IMR-90 (cell line): ENCODE data around the gene RNF145. TPM values are rescaled to one million over a fixed set of nuclear protein-coding genes. Genes with fewer than 3 reads are reported as not detected.

ENCODE experiments used
- ATAC-seq: fragments of 200-7000 bp; cut with Tn5 transposase; 2 replicates; pipeline ENCODE4 v1.9.1; 2020; ENCODE audit warnings: low read depth, mild to moderate bottlenecking, moderate library complexity
- BruUV-seq: library from RNA; stranded (reverse); fragments of 400-500 nt; replicated peaks from 2 replicates; lab custom pipeline; 2021; lab: Mats Ljungman, UMichigan
- CTCF ChIA-PET: fragments of 300-600 bp; formaldehyde crosslinking; extraction: SDS; loops from one replicate; lab custom pipeline; 2021; ENCODE audit warnings: antibody characterized with exemption; lab: Yijun Ruan, JAX
- POLR2A ChIA-PET: fragments of 300-600 bp; sonication (Branson Sonifier 250); formaldehyde crosslinking; loops from one replicate; lab custom pipeline; 2022; ENCODE audit warnings: antibody characterized with exemption; ENCODE audit not compliant: unreplicated experiment; lab: Charles Lee
- DNase-seq: peaks from one replicate; pipeline ENCODE4 v3.0.0; 2013
- H2AFZ ChIP-seq: replicated peaks from 2 replicates; pipeline ENCODE3; 2013; ENCODE audit warnings: low read length, mild to moderate bottlenecking; ENCODE audit not compliant: poor library complexity
- H2AK5ac ChIP-seq: 2 replicates; pipeline ENCODE4 v1.6.1; 2013; ENCODE audit warnings: low read depth, low read length, inconsistent platforms
- H2AK9ac ChIP-seq: replicated peaks from 2 replicates; pipeline ENCODE3; 2013; ENCODE audit warnings: mild to moderate bottlenecking, low read depth, low read length, moderate library complexity; ENCODE audit not compliant: poor library complexity
- H2BK120ac ChIP-seq: 2 replicates; pipeline ENCODE4 v1.6.1; 2013; ENCODE audit warnings: low read depth, low read length, inconsistent platforms
- H2BK15ac ChIP-seq: 3 replicates; pipeline ENCODE4 v1.6.1; 2013; ENCODE audit warnings: low read depth, low read length, inconsistent platforms
- H2BK20ac ChIP-seq: 2 replicates; pipeline ENCODE4 v1.6.1; 2013; ENCODE audit warnings: low read depth, mild to moderate bottlenecking, inconsistent platforms, low read length, moderate library complexity
- H2BK5ac ChIP-seq: 2 replicates; pipeline ENCODE4 v1.6.1; 2013; ENCODE audit warnings: mild to moderate bottlenecking, low read depth, low read length, inconsistent platforms; ENCODE audit not compliant: poor library complexity, severe bottlenecking
- H3K14ac ChIP-seq: replicated peaks from 2 replicates; pipeline ENCODE4 v1.6.1; 2013; ENCODE audit warnings: low read depth, low read length, inconsistent platforms
- H3K18ac ChIP-seq: 2 replicates; pipeline ENCODE4 v1.6.1; 2013; ENCODE audit warnings: low read depth, low read length, control low read depth
- H3K23ac ChIP-seq: 2 replicates; pipeline ENCODE4 v1.6.1; 2013; ENCODE audit warnings: low read depth, low read length, inconsistent platforms
- H3K27ac ChIP-seq: 2 replicates; pipeline ENCODE4 v1.5.1; 2013; ENCODE audit warnings: mild to moderate bottlenecking, control low read depth, low read length; ENCODE audit not compliant: insufficient read depth
- H3K27me3 ChIP-seq: 2 replicates; pipeline ENCODE4 v1.6.1; 2013; ENCODE audit warnings: low read length; ENCODE audit not compliant: control insufficient read depth, insufficient read depth
- H3K36me3 ChIP-seq: 2 replicates; pipeline ENCODE4 v1.6.1; 2013; ENCODE audit warnings: low read length, mixed read lengths; ENCODE audit not compliant: control insufficient read depth, insufficient read depth
- H3K4ac ChIP-seq: 2 replicates; pipeline ENCODE4 v1.6.1; 2013; ENCODE audit warnings: low read depth, low read length, inconsistent platforms
- H3K4me1 ChIP-seq: 2 replicates; pipeline ENCODE4 v1.6.1; 2013; ENCODE audit warnings: low read length, mixed read lengths; ENCODE audit not compliant: control insufficient read depth, insufficient read depth
- H3K4me2 ChIP-seq: 2 replicates; pipeline ENCODE4 v1.6.1; 2013; ENCODE audit warnings: low read depth, mild to moderate bottlenecking, control low read depth, low read length, moderate library complexity
- H3K4me3 ChIP-seq: 2 replicates; pipeline ENCODE4 v1.5.1; 2013; ENCODE audit warnings: low read depth, mild to moderate bottlenecking, control low read depth, low read length, moderate library complexity; ENCODE audit not compliant: insufficient read depth
- H3K56ac ChIP-seq: 2 replicates; pipeline ENCODE4 v1.6.1; 2013; ENCODE audit warnings: low read length, inconsistent platforms; ENCODE audit not compliant: insufficient read depth; ENCODE audit errors: extremely low read depth
- H3K79me1 ChIP-seq, 2 experiments: 2 replicates each; pipeline ENCODE4 v1.6.1; 2013; ENCODE audit warnings: low read length in 2 of 2, inconsistent platforms in 1 of 2, low read depth in 1 of 2
- H3K9ac ChIP-seq: 2 replicates; pipeline ENCODE4 v1.6.1; 2013; ENCODE audit warnings: low read depth, low read length, control low read depth
- H3K9me1 ChIP-seq: 2 replicates; pipeline ENCODE4 v1.6.1; 2013; ENCODE audit warnings: low read length, inconsistent platforms; ENCODE audit not compliant: insufficient read depth
- H3K9me3 ChIP-seq: 2 replicates; pipeline ENCODE4 v1.6.1; 2013; ENCODE audit warnings: low read length; ENCODE audit not compliant: control insufficient read depth, insufficient read depth
- H4K20me1 ChIP-seq: 2 replicates; pipeline ENCODE4 v1.6.1; 2013; ENCODE audit warnings: low read length, inconsistent platforms; ENCODE audit not compliant: insufficient read depth
- H4K5ac ChIP-seq: 2 replicates; pipeline ENCODE4 v1.6.1; 2013; ENCODE audit warnings: mild to moderate bottlenecking, low read depth, low read length, control low read depth
- H4K8ac ChIP-seq, 2 experiments: 2 replicates each; pipeline ENCODE4 v1.6.1; 2013; ENCODE audit warnings: low read depth in 2 of 2, low read length in 2 of 2, control low read depth in 1 of 2, inconsistent platforms in 1 of 2
- H4K91ac ChIP-seq: 2 replicates; pipeline ENCODE4 v1.6.1; 2013; ENCODE audit warnings: low read depth, low read length, inconsistent platforms; ENCODE audit not compliant: insufficient read depth
- BHLHE40 ChIP-seq: fragments of 150-350 bp; IDR thresholded peaks from 2 replicates; pipeline ENCODE4 v1.6.1; 2016; ENCODE audit warnings: mild to moderate bottlenecking, low read depth, low read length
- CHD1 ChIP-seq: IDR thresholded peaks from 2 replicates; pipeline ENCODE4 v1.6.1; 2012; ENCODE audit warnings: low read depth, low read length, improper control_type of control experiment
- ELK1 ChIP-seq: fragments of 150-350 bp; IDR thresholded peaks from 2 replicates; pipeline ENCODE4 v1.6.1; 2016; ENCODE audit warnings: low read depth, mild to moderate bottlenecking, low read length, moderate library complexity, borderline replicate concordance
- MAFK ChIP-seq: IDR thresholded peaks from 2 replicates; pipeline ENCODE4 v1.6.1; 2012; ENCODE audit warnings: low read depth, low read length, improper control_type of control experiment
- dilution Hi-C: fragments of 300-500 bp; cut with HindIII; formaldehyde crosslinking; loops from one replicate; pipeline ENCODE4 v1.14.3; 2018; ENCODE audit warnings: low sequenced_read_pairs; ENCODE audit not compliant: unreplicated experiment
- in situ Hi-C: fragments of 300-500 bp; cut with MboI; formaldehyde crosslinking; loops from 3 replicates; pipeline ENCODE4 v1.14.3; 2019; ENCODE audit warnings: low sequenced_read_pairs, inconsistent platforms, mixed read lengths
- intact Hi-C: fragments of 100-400 bp; cut with micrococcal nuclease; formaldehyde crosslinking; loops from 2 replicates; pipeline ENCODE4 v1.10.0; 2022
- polyA plus RNA-seq, 3 experiments: library from polyadenylated mRNA; depleted of rRNA; stranded (reverse); fragments of >200 nt; gene quantifications; 2 replicates each; pipeline ENCODE4 v1.2.3, GENCODE V29; 2012; ENCODE audit warnings: low replicate concordance in 1 of 3
- total RNA-seq: library from RNA; depleted of rRNA; stranded (reverse); fragments of >200 nt; gene quantifications from 2 replicates; pipeline ENCODE4 v1.2.3, GENCODE V29; 2012

RNF145 gene
- total and polyA plus RNA-seq, 2 of the 4 experiments (the other 2 are of a cell fraction): 50.0 to 57.0 TPM

DNA sequence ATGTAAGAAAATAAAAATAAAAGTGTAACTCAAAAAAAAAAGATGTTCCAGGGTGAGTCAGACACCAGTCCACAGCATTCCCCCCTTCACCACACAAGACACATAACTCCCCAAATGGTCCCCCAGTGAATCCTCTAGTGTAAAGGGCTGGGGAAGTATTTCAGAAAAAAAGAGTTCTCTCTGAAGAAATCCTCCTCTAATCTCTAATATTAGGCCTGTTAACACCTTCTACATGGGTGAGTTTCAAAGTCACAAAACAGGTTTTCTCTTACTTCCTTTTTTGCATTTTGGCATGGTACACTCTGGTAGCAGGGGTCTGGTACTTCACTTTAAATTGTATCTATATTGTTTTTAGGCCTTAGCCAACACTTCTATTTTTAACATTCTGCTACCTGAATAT lies 28.2 kb downstream of the RNF145 start:
- H4K91ac ChIP-seq: peak overlapping the region; percentile 96
- H2BK15ac ChIP-seq: peak overlapping the region; percentile 100; the same call in 1 of the 3 replicates
- H2AFZ ChIP-seq: no peak overlapping the region
- H3K18ac ChIP-seq: peak overlapping the region; percentile 99
- CTCF ChIA-PET: no interaction called here
- no peaks in the 10 kb centered on the region for H4K20me1 ChIP-seq
- DNase-seq (peak; percentile 46), ATAC-seq (no peak)
- no peak overlapping the region for H3K4me2 ChIP-seq
- no peak overlapping the region for H3K9ac ChIP-seq
- H3K36me3 ChIP-seq: peaks cover 10% of the 10 kb centered on the region
- peaks cover 7% of the 10 kb centered on the region; the same call in 1 of the 2 replicates for H3K9me1 ChIP-seq
- H3K23ac ChIP-seq: peak overlapping the region; percentile 79; the same call in 1 of the 2 replicates
- peak overlapping the region; percentile 66 for H3K56ac ChIP-seq
- H3K27ac ChIP-seq: peak overlapping the region; percentile 63; the same call in 1 of the 2 replicates
- POLR2A ChIA-PET: no interaction called here
- H4K8ac ChIP-seq: peak overlapping the region; percentile 70 to 96
- H3K27me3 ChIP-seq: no peaks in the 10 kb centered on the region
- TF ChIP-seq BHLHE40: no peak
- TF ChIP-seq MAFK: no peak
- no peak for TF ChIP-seq ELK1
- TF ChIP-seq CHD1: no peak
- H3K4ac ChIP-seq: peak overlapping the region; percentile 86; the same call in 1 of the 2 replicates
- H2BK5ac ChIP-seq: peak overlapping the region; percentile 97
- H4K5ac ChIP-seq: peak overlapping the region; percentile 84
- no peak overlapping the region for H3K4me3 ChIP-seq
- peaks cover 20 to 26% of the 10 kb centered on the region in 2 experiments for H3K79me1 ChIP-seq
- intact Hi-C loops: no loop called here
- no peaks in the 10 kb centered on the region for H3K9me3 ChIP-seq
- peak overlapping the region; percentile 83 for H2BK20ac ChIP-seq
- no TSS peak for BruUV-seq
- peak overlapping the region; percentile 69; the same call in 1 of the 2 replicates for H2AK5ac ChIP-seq
- H3K4me1 ChIP-seq: peaks cover 28% of the 10 kb centered on the region
- H2AK9ac ChIP-seq: no peak overlapping the region
- dilution Hi-C loops: no loop called here
- in situ Hi-C loops: loop anchor here (25.0 kb wide), 1 partner anchor 1619 kb away; no protein-coding TSS in a partner anchor
- peak overlapping the region; percentile 98 for H3K14ac ChIP-seq
- H2BK120ac ChIP-seq: peak overlapping the region; percentile 88
